M059J (cell line): Measurements from ENCODE around the gene CCDC15. TPM values are rescaled to one million over a fixed set of nuclear protein-coding genes. Genes with fewer than 3 reads are reported as not detected.
"Not testable (repeated sequence)": the region's sequence is repeated elsewhere in the genome, so short reads cannot be mapped to it uniquely, and the experiment has no call there.

Experiments
- DNase-seq: peaks from one replicate; pipeline ENCODE4 v3.0.0-alpha.2; 2012; ENCODE audit warnings: low read depth
- total RNA-seq: library from RNA; depleted of rRNA; stranded (reverse); fragments of >200 nt; shearing (Covaris generic); gene quantifications from 2 replicates; pipeline ENCODE4 v1.2.3, GENCODE V29; 2014; rRNA removed

The CCDC15 gene
- total RNA-seq, 1 experiment from 2014 or later: 7.6 TPM

DNA sequence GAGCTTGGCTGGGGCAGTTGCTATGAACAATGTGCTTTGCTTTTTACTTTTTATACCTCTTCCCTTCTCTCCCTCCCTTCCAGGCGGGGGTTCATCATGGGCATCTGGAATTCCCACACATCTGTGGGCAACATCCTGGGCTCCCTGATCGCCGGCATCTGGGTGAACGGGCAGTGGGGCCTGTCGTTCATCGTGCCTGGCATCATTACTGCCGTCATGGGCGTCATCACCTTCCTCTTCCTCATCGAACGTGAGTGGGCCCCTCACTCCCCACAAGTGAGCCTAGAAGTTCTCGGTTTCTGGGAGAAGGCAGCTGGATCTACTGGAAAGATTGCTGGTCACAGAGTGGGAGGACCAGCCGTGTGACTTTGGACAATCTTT, 126.5 kb downstream of the CCDC15 start:
- DNase-seq: no peak

DNA sequence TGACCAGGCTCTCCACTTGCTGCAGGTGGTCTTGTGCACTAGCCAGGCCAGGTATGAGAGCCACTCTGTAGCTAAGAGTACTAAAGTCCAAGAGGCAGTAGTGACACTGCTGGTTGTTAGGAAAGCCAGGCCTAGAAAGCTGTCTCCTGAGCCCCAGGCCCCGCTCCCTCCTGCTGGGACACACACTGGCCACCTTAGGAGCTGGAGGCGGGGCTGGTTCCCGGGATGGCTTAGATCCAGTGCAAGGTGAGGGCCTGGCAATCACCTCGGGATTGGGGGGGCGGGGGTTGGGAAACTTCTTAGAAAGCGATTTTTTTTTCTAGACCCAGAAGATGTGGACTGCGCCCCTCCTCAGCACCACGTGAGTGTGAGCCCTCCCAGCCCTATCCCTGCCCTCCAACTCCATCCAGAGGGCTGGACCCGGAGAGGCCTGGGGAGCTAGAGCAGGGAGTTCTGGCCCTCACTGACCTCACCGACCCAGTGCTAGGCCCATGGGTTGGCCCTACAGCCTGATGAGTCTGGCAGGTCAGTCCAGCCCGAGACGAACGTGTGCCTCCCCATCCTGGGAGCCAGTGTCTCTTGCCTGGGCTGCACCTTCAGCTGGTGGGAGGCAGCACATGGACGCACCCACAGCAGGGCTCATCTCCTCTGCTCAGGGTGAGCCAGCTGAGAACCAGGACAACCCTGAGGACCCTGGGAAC, 127.2 kb downstream of the CCDC15 start:
- no peak for DNase-seq

GRCh38 chr11:125082040-125082439, 128.0 kb downstream of the CCDC15 start:
- DNase-seq: no peak

GRCh38 chr11:125082611-125083311, 128.8 kb downstream of the CCDC15 start:
- peak; percentile 97 for DNase-seq

- no peak for DNase-seq
Observed at GRCh38 chr11:125083312-125084056, 129.5 kb downstream of the CCDC15 start.

GRCh38 chr11:125084057-125084416, 130.0 kb downstream of the CCDC15 start:
- no peak for DNase-seq

- no peak for DNase-seq
Observed at GRCh38 chr11:125084761-125085231, 130.8 kb downstream of the CCDC15 start.

DNA sequence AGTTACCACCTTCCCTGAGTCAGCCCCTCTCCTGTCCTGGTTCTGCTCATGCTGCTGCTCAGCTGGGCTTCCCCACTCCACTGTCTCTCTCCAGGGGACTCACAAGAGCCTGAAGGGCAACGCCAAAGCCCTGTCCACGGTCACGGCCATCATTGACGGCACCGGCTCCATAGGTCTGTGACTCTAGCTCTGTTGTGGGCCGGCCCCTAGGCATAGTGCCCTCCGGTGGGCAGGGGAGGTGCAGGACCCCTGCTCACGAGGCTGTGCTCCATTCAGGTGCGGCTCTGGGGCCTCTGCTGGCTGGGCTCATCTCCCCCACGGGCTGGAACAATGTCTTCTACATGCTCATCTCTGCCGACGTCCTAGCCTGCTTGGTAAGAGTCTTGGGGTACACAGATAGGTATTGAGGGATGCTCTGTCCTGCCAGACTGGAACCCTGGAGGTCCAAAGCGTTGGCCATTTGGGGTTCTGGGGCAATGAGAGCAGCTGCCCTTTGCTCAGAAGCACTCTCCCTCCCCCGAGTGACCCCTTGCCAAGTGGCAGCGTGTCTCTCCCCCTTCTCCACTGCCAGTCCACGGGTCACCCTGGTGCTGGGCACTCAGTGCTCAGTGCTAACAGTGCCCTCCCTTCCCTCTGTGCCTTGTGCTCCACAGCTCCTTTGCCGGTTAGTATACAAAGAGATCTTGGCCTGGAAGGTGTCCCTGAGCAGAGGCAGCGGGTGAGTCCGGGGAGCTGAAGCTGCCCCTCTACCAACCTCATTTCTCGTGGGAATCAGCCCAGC, 131.5 kb downstream of the CCDC15 start:
- DNase-seq: no peak

- no peak for DNase-seq
Observed at GRCh38 chr11:125086633-125087296, 132.8 kb downstream of the CCDC15 start.

DNA sequence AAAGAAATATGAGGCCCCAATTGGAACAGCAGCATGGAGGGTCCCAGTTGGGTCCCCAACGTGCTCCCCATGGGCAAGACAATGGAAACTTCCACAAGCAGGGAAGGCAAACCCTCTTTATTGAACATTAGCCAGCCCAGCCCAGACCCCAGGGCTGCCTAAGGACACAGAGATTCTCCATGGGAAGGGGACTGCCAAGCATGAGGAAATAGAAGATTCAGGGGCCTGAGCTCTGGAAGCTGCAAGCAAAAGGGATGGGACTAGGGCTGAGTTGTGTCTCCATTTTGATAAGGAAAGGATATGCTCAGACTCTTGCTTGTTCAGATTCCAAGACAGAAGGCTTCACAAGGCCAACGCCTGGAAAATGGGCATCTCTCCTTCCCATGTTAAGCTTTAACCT, 134.1 kb downstream of the CCDC15 start:
- DNase-seq: no peak

DNA sequence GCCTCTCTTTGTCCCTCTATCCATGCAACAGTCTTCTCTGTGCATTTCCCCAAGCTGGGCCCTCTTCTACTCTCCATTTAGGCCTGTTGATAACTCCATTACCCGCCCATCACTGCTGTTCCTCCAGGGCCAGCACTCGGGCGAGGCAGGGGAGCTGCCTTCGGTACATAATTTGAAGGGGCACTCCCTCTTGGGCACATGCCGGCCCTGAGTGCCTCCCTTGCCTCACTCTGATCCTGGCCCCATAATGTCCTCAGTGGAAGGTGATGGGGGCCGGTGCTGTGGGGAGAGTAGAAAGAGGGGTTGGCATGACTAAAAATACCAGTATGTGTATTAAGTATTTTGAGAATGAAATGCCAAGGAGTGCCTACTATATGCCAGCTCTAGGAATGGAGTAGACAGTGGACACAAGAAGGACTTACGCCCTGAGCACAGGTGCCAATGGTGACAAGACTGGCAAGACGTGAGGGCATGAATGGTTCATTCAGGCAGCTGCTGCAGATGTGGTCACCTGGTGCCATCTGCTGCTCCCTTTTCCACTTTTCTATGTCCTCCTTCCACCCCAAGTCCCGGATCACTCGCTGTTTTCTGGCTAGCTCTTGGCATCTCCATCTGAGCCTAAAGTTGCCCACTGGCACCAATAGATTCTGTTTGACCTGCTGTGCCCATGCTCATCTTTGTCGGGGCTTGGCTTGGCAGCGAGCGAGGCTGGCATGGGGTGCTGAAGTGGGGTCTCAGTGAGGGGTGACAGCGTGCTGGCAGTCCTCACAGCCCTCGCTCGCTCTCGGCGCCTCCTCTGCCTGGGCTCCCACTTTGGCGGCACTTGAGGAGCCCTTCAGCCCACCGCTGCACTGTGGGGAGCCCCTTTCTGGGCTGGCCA, 134.8 kb downstream of the CCDC15 start:
- DNase-seq: no peak

GRCh38 chr11:125089481-125089880, 135.5 kb downstream of the CCDC15 start:
- DNase-seq: not testable (repeated sequence)

DNA sequence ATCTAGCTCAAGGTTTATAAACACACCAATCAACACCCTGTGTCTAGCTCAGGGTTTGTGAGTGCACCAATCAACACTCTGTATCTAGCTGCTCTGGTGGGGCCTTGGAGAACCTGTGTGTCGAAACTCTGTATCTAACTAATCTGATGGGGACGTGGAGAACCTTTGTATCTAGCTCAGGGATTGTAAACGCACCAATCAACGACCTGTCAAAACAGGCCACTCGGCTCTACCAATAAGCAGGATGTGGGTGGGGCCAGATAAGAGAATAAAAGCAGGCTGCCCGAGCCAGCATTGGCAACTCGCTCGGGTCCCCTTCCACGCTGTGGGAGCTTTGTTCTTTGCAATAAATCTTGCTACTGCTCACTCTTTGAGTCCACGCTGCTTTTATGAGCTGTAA, 136.1 kb downstream of the CCDC15 start:
- not testable (repeated sequence) for DNase-seq

DNA sequence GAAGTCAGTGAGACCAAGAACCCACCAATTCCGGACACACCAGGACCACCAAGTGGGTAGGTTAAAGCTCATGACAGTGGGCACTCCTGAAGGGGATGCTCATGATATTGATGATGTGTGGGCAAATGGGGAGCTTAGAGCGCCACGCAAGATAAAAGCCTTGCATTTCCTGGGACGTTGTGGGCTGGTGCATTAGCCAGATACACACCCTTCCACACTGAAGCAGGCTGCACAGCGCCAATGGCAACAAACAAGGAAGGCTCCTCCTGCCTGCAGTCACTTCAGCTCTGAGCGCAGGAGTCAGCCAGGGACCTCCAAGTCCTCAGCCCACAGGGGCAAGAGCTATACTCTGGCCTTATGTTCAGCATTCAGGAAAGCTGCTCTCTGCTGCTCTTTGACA, 136.8 kb downstream of the CCDC15 start:
- no peak for DNase-seq

Other genes starting within 250 kb of the CCDC15 start
- 12.1 and 21.2 TPM in 2 replicates for gene NRGN, start 214.3 kb upstream of the CCDC15 start, total RNA-seq
- gene VSIG2, start 201.9 kb upstream of the CCDC15 start, total RNA-seq: not detected in 2 replicates
- 0.74 and 0.99 TPM in 2 replicates for gene ESAM, start 191.9 kb upstream of the CCDC15 start, total RNA-seq
- gene MSANTD2, start 153.8 kb upstream of the CCDC15 start, total RNA-seq: 10.8 and 14.1 TPM in 2 replicates
- 2.7 and 7.0 TPM in 2 replicates for gene ROBO3, start 88.8 kb upstream of the CCDC15 start, total RNA-seq
- 0.20 and 0.99 TPM in 2 replicates for gene ROBO4, start 56.3 kb upstream of the CCDC15 start, total RNA-seq
- not detected in 2 replicates for gene HEPN1, start 35.0 kb upstream of the CCDC15 start, total RNA-seq
- not detected in 2 replicates for gene HEPACAM, start 18.2 kb upstream of the CCDC15 start, total RNA-seq
- gene SLC37A2, start 109.1 kb downstream of the CCDC15 start, total RNA-seq: 7.2 and 11.8 TPM in 2 replicates
- gene TMEM218, start 157.4 kb downstream of the CCDC15 start, total RNA-seq: 24.0 and 32.7 TPM in 2 replicates
- not detected in 2 replicates for gene PKNOX2, start 210.5 kb downstream of the CCDC15 start, total RNA-seq